SK-N-SH (cell line): ENCODE measurements around the gene DENND2D. TPM values are rescaled to one million over a fixed set of nuclear protein-coding genes. Genes with fewer than 3 reads are reported as not detected.

Source experiments
- CTCF ChIA-PET: fragments of 300-600, 350-600 bp; formaldehyde crosslinking; extraction: SDS; loops from one replicate; lab custom pipeline; 2021; lab: Yijun Ruan, JAX
- POLR2A ChIA-PET: fragments of 350-600 bp; sonication (Branson Sonifier 250); formaldehyde crosslinking; extraction: SDS; loops from one replicate; lab custom pipeline; 2020; ENCODE audit warnings: antibody characterized with exemption, inconsistent platforms; lab: Yijun Ruan, JAX
- DNase-seq: peaks from one replicate; pipeline ENCODE4 v3.0.0; 2012
- H2AFZ ChIP-seq: fragments of 200-600 bp; sonication (generic); 2 replicates; pipeline ENCODE4 v1.8.1; 2016; ENCODE audit warnings: antibody characterized with exemption, mild to moderate bottlenecking, low read depth
- H3F3A ChIP-seq: fragments of 200-600 bp; sonication (generic); replicated peaks from 2 replicates; pipeline ENCODE3; 2016; ENCODE audit warnings: antibody characterized with exemption, mild to moderate bottlenecking; ENCODE audit not compliant: insufficient read depth
- H3K27ac ChIP-seq, 2 experiments: fragments of 200-500 bp in 1 of 2; fragments of 200-600 bp in 1 of 2; sonication (Bioruptor generic) in 1 of 2; sonication (generic), shearing (Covaris generic) in 1 of 2; 2 replicates each; pipeline versions ENCODE4 v1.5.1 to v1.6.1; 2014 to 2016; ENCODE audit warnings: low read depth in 2 of 2, inconsistent platforms in 1 of 2, low read length in 1 of 2, mild to moderate bottlenecking in 1 of 2, mixed read lengths in 1 of 2
- H3K27me3 ChIP-seq: fragments of 200-600 bp; sonication (generic), shearing (Covaris generic); 2 replicates; pipeline ENCODE4 v1.6.1; 2016; ENCODE audit warnings: mixed run types; ENCODE audit not compliant: insufficient read depth
- H3K36me3 ChIP-seq, 2 experiments: fragments of 200-500 bp in 1 of 2; fragments of 200-600 bp in 1 of 2; sonication (Bioruptor generic) in 1 of 2; sonication (generic) in 1 of 2; replicated peaks in 1 of 2; 2 replicates each; pipeline versions ENCODE3 to v1.5.1; 2014 to 2016; ENCODE audit warnings: low read length in 1 of 2, mild to moderate bottlenecking in 1 of 2; ENCODE audit not compliant: insufficient read depth in 2 of 2, control insufficient read depth in 1 of 2
- H3K4me1 ChIP-seq, 2 experiments: fragments of 200-500 bp in 1 of 2; fragments of 200-600 bp in 1 of 2; sonication (Bioruptor generic) in 1 of 2; sonication (generic), shearing (Covaris generic) in 1 of 2; 2 replicates each; pipeline versions ENCODE4 v1.5.1 to v1.6.1; 2014 to 2016; ENCODE audit warnings: low read depth in 1 of 2, low read length in 1 of 2, mixed run types in 1 of 2; ENCODE audit not compliant: insufficient read depth in 2 of 2, control insufficient read depth in 1 of 2
- H3K4me2 ChIP-seq: fragments of 200-600 bp; sonication (generic), shearing (Covaris generic); 2 replicates; pipeline ENCODE4 v1.6.1; 2017; ENCODE audit warnings: mixed run types
- H3K4me3 ChIP-seq, 2 experiments: fragments of 200-500 bp in 1 of 2; fragments of 200-600 bp in 1 of 2; sonication (Bioruptor generic) in 1 of 2; sonication (generic), shearing (Covaris generic) in 1 of 2; 2 replicates each; pipeline versions ENCODE4 v1.5.1 to v1.8.1; 2014 to 2016; ENCODE audit warnings: low read depth in 2 of 2, inconsistent platforms in 1 of 2, low read length in 1 of 2, mild to moderate bottlenecking in 1 of 2, mixed read lengths in 1 of 2, moderate library complexity in 1 of 2
- H3K79me2 ChIP-seq: fragments of 200-600 bp; sonication (generic); 2 replicates; pipeline ENCODE4 v1.8.1; 2017; ENCODE audit warnings: mild to moderate bottlenecking; ENCODE audit not compliant: insufficient read depth
- H3K9ac ChIP-seq: fragments of 200-600 bp; sonication (generic); 2 replicates; pipeline ENCODE4 v1.6.1; 2017; ENCODE audit warnings: mixed run types
- H3K9me2 ChIP-seq: fragments of 200-600 bp; sonication (generic); 2 replicates; pipeline ENCODE4 v1.6.1; 2017; ENCODE audit warnings: mixed run types
- H3K9me3 ChIP-seq: fragments of 200-600 bp; sonication (generic); 2 replicates; pipeline ENCODE4 v1.6.1; 2017; ENCODE audit warnings: mixed run types, mild to moderate bottlenecking, moderate library complexity
- H4K20me1 ChIP-seq: fragments of 200-600 bp; sonication (generic); 2 replicates; pipeline ENCODE4 v1.6.1; 2017; ENCODE audit warnings: mild to moderate bottlenecking, mixed run types; ENCODE audit not compliant: insufficient read depth
- CHD2 ChIP-seq: fragments of 150-350 bp; IDR thresholded peaks from 2 replicates; pipeline ENCODE4 v1.6.1; 2018; ENCODE audit warnings: low read length; ENCODE audit not compliant: partially characterized antibody
- FOXJ3 ChIP-seq: sonication (generic); formaldehyde crosslinking; IDR thresholded peaks from 2 replicates; pipeline ENCODE4 v1.5.1; 2020; ENCODE audit warnings: mild to moderate bottlenecking, missing genetic modification reagents
- FOXM1 ChIP-seq: IDR thresholded peaks from 2 replicates; pipeline ENCODE4 v1.4.0; 2012; ENCODE audit warnings: low read depth, mild to moderate bottlenecking
- GABPA ChIP-seq: IDR thresholded peaks from 2 replicates; pipeline ENCODE4 v1.4.0; 2012; ENCODE audit warnings: low read depth, mild to moderate bottlenecking
- GATA2 ChIP-seq: sonication (generic); formaldehyde crosslinking; IDR thresholded peaks from 2 replicates; pipeline ENCODE4 v1.5.0; 2020; ENCODE audit warnings: mild to moderate bottlenecking, missing genetic modification reagents
- JUND ChIP-seq: IDR thresholded peaks from 2 replicates; pipeline ENCODE4 v1.4.0; 2012
- MEF2A ChIP-seq: IDR thresholded peaks from 2 replicates; pipeline ENCODE4 v1.4.0; 2012; ENCODE audit warnings: low read depth, borderline replicate concordance
- NRF1 ChIP-seq: IDR thresholded peaks from 2 replicates; pipeline ENCODE4 v1.6.1; 2012; ENCODE audit warnings: low read depth, mild to moderate bottlenecking, low read length
- RCOR1 ChIP-seq: fragments of 150-350 bp; IDR thresholded peaks from 2 replicates; pipeline ENCODE4 v1.6.1; 2017; ENCODE audit warnings: antibody characterized with exemption, low read length
- RFX5 ChIP-seq: IDR thresholded peaks from 2 replicates; pipeline ENCODE4 v1.6.1; 2012; ENCODE audit warnings: mild to moderate bottlenecking, improper control_type of control experiment, low read length
- RXRA ChIP-seq: IDR thresholded peaks from 2 replicates; pipeline ENCODE4 v1.4.0; 2012; ENCODE audit warnings: low read depth, mild to moderate bottlenecking, borderline replicate concordance
- SIN3A ChIP-seq: IDR thresholded peaks from 2 replicates; pipeline ENCODE4 v1.6.1; 2012; ENCODE audit warnings: low read depth, mild to moderate bottlenecking, low read length, moderate library complexity, borderline replicate concordance
- TAF1 ChIP-seq: IDR thresholded peaks from 2 replicates; pipeline ENCODE4 v1.6.1; 2012; ENCODE audit warnings: low read depth, mild to moderate bottlenecking, low read length, moderate library complexity, borderline replicate concordance
- TEAD4 ChIP-seq: IDR thresholded peaks from 2 replicates; pipeline ENCODE4 v1.4.0; 2012; ENCODE audit warnings: mild to moderate bottlenecking, borderline replicate concordance; ENCODE audit not compliant: insufficient read depth
- USF1 ChIP-seq: IDR thresholded peaks from 2 replicates; pipeline ENCODE4 v1.4.0; 2012; ENCODE audit warnings: low read depth, borderline replicate concordance
- USF2 ChIP-seq: fragments of 150-350 bp; IDR thresholded peaks from 2 replicates; pipeline ENCODE4 v1.6.1; 2017; ENCODE audit warnings: antibody characterized with exemption, low read length, low read depth, borderline replicate concordance
- ZBTB33 ChIP-seq: IDR thresholded peaks from 2 replicates; pipeline ENCODE4 v1.4.0; 2012; ENCODE audit warnings: low read depth, borderline replicate concordance
- whole genome bisulfite sequencing: methylation state at CpG from one replicate; pipeline ENCODE4 v1.1.6; 2017; ENCODE audit warnings: low lambda C conversion rate; 5-methylcytosine and 5-hydroxymethylcytosine counted together
- polyA plus RNA-seq, 3 experiments: library from polyadenylated mRNA; depleted of rRNA; stranded (reverse); fragments of >200 nt; gene quantifications; 2 replicates each; pipeline ENCODE4 v1.2.3, GENCODE V29; 2012

The DENND2D gene
- polyA plus RNA-seq, 1 of the 3 experiments (the other 2 are of a cell fraction): 1.3 TPM

GRCh38 chr1:111221633-111222291, 21.3 kb upstream of the DENND2D start:
- Histone ChIP-seq H3K4me3 (no peak overlapping the region), H3F3A (no peaks in the 10 kb centered on the region), H3K27me3 (no peaks in the 10 kb centered on the region), H3K79me2 (no peaks in the 10 kb centered on the region), H3K4me2 (0 out of 2 replicates have a peak overlapping the region, but pooled peaks have one; percentile 39), H2AFZ (no peak overlapping the region), H3K9me3 (no peaks in the 10 kb centered on the region), H3K4me1 (peaks cover 0 to 12% of the 10 kb centered on the region in 2 experiments; a peak in 2 of 4 replicates), H3K9me2 (no peaks in the 10 kb centered on the region), H3K9ac (no peak overlapping the region), H3K27ac (no peak overlapping the region), H4K20me1 (no peaks in the 10 kb centered on the region), H3K36me3 (no peaks in the 10 kb centered on the region)
- POLR2A ChIA-PET: no interaction called here
- 47% methylated on average over 5 of the region's 5 CpGs for WGBS
- TF ChIP-seq GATA2 (CRISPR knock-in tag): no peak
- TF ChIP-seq USF1: no peak
- no peak for TF ChIP-seq MEF2A
- no peak for TF ChIP-seq GABPA
- TF ChIP-seq TAF1: no peak
- TF ChIP-seq USF2: no peak
- TF ChIP-seq CHD2: no peak
- TF ChIP-seq SIN3A: no peak
- TF ChIP-seq RFX5: no peak
- TF ChIP-seq TEAD4: no peak
- no peak for TF ChIP-seq JUND
- no peak for TF ChIP-seq RXRA
- no peak for TF ChIP-seq ZBTB33
- no peak for TF ChIP-seq FOXM1
- no peak for TF ChIP-seq RCOR1
- no peak for TF ChIP-seq NRF1
- TF ChIP-seq FOXJ3 (CRISPR knock-in tag): no peak
- DNase-seq: no peak
- CTCF ChIA-PET: interaction anchor here (0.8 to 10.2 kb wide), 4 partner anchors 10 to 181 kb away, joined by 3 to 161 read pairs (median 3); no protein-coding TSS in a partner anchor
